ENCODE results near the gene PLEKHG2.
A peak's percentile ranks its signal among the peaks of the same experiment; 100 is the strongest.

The PLEKHG2 gene

DNA sequence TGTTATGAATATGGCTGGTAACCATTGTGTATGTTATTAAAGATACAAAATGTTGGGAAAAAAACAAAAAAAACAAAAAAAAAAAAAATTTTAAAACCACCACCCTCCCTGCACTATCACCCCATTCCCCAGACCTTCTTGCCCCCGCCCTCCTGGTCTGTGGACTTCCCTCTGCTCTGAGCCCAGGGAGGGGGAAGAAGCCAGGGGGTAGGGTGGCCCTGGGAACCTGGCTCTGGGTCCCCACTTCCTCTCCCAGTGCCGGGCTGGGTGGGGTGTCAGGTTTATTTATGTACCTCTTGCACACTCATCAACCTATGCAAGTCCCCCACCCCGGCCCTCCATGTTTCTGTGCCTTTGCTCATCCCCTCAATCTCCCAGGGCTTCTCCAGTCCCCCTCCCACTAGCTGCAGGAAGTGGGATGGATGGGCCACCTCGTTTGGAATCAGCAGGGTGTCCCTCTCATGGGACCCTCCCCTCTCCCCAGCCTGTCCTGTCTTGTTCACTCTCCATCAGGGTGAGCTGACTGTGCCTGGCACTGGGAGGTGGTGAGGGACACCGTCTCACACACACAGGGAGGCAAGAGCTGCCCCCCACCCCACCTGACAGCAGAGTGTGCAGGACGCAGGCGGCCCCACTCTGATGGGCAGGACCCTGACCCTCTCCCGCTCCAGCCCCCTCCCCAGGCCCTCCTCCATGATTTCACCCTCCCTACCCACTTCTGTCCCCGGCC is 27.5 kb upstream of the PLEKHG2 start:
- DNase-seq = no peak

DNA sequence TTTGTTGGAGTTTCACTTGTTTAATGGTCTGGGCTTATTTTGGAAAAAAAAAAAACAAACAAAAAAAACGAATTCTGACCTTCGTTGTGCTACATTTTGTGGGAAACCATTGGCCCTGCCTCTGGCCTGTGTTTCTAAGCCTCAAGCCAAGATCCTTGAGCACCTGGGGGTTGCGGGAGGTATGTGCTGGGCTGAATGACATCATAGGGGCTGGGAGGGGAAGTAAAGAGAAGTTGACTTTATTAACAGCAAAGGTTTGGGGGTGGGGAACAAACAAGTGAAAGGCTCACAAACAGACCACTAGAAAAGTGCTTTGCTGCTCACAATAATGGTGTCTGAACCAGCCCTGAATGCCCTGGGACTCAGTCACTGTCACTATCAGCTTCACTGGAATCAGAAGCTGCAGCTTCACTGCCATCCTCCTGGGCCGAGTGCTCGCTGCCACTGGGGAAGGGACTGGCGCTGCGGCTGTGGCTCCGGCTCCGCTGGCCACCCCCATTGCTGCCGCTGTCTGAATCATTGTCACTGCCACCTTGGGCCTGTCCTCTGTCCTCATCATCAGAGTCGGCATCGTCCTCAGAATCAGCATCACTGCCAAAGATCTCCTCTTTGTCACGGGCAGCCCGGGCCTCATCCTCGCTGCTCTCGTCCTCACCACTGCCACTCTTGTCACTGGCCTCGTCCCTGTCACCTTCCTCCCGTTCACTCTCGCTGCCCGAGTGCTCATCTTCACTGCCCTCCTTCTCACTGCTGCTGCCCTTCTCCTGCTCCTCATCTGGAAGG is 26.6 kb upstream of the PLEKHG2 start:
- DNase-seq = no peak

DNA sequence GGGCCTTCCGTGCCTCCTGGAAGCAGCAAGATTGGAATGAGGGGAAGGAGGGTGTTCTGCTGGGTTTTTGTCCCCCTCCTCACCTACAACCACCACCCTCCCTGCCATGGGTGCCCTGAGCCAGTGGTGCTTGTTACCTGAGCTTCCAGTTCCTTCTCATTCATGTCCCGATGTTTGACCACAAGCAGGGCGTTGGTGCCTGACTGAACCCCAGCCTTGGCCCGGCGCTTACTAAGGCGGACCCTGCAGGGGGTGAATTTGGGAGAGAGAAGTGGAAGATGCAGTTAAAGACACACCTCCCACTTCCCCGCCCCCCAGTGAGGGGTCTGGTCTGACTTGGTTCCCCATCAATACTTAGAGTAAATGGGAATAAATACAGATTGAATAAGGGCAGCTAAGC is 25.9 kb upstream of the PLEKHG2 start:
- no peak for DNase-seq

DNA sequence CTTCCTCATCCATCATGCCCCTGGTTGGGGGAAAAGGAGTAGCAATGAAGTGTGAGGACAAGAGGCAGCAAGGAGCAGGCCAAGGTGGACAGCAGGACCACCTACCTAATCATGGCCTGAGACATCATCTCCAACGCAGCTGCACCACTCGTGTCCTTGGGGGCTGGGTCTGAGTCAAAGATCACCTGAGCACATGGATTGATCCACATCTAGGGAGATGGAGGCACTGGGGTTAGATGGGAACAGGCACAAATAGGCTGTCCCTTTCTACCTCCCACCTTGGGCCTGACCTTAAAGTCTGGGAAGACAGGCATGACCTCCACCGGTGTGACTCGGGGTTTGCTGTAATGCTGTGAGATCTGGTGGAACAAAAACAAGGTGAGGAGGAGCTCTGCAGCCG is 23.8 kb upstream of the PLEKHG2 start:
- DNase-seq = no peak

DNA sequence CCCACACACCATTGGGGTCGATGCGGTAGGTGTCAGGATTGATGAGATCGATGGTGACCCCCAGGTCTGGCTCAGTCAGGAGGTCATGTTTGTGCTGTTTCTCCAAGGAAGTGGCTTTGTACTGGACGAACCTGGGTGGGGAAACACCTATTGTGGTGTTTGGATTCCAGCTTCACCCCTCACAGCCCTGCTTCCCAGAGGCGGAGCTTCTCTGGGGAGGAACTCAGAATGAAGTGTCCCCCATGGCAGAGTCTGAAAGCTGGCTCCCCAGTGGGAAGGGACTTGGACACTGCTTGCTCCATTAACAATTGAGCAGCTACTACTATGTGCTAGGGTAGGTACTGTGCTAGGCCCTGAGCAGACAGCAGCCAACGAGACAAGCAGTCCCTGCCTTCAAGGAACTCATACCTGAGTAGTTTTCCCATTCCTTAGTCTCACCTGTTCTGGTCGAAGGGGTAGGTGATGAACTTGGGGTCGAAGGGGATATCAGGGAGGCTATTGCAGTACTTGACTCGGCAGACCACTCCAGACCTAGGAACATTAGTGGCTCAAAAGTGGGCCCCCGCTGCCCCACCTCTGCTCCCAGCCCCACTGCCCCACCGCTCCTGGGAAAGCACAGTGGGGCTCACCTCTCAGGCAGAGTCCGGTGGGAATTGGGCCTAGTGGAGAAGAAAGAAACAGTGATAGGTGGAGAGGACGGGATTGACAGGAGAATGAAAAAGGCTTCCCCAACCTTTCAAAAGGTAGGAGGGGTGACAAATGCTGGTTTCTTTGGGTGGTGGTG is 22.6 kb upstream of the PLEKHG2 start:
- no peak for DNase-seq

DNA sequence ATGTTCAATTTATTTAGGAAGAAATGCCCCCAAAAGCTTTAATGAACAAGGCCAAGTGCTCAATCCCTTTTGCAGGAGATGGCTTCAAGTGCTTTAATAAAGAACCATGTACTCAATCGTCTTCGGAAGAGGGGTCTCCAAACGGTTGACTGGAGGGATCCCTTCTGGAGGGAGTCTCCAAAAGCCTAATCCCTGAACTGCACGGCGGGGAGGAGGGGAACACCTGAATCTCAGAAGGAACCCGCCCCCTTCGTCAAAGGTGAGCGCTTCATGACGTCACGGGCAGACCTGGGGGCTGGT is 22.1 kb upstream of the PLEKHG2 start:
- DNase-seq = no peak

DNA sequence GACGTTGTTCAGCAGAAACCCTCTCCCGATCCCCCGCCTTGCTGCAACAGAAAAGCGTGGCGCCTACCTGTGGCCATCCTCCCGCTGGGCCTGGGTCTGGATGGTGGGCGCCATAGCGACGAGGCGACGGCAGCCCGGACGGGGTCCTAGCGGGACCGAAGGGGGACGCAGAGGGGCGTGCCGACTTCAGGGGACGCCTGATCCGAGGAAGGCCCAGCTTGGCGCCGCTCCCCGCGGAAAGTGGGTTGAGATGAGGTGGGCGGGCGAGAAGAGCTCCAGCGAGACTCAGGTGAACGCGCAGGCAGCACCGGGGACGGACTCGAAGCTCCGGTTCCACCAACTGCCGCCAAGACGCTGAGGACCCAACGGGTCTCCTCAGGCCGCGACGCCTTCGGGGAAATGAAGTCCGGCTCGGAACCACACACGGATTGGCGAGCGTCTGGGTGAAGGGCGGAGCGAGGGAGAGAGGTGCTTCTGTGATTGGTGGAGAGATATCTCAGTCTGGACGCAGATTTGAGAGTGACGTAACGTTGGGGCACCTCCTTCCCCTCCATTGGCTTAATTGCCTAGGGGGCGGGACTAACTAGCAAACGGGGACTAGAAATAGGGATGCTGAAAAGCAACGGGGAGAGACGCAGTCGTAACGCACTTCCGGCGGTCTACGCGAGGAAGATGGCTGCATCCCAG is 21.6 kb upstream of the PLEKHG2 start, which contains the start of the genes MED29 and PAF1:
Gene MED29 (plus strand): TSS at position 628 of the 687 bp plus-strand sequence. CDS start 45 bp downstream, at position 673.
Gene PAF1 (minus strand): TSS at position 356 of the 687 bp plus-strand sequence. CDS start 242 bp downstream, at position 114.
- DNase-seq = peak; percentile 99

DNA sequence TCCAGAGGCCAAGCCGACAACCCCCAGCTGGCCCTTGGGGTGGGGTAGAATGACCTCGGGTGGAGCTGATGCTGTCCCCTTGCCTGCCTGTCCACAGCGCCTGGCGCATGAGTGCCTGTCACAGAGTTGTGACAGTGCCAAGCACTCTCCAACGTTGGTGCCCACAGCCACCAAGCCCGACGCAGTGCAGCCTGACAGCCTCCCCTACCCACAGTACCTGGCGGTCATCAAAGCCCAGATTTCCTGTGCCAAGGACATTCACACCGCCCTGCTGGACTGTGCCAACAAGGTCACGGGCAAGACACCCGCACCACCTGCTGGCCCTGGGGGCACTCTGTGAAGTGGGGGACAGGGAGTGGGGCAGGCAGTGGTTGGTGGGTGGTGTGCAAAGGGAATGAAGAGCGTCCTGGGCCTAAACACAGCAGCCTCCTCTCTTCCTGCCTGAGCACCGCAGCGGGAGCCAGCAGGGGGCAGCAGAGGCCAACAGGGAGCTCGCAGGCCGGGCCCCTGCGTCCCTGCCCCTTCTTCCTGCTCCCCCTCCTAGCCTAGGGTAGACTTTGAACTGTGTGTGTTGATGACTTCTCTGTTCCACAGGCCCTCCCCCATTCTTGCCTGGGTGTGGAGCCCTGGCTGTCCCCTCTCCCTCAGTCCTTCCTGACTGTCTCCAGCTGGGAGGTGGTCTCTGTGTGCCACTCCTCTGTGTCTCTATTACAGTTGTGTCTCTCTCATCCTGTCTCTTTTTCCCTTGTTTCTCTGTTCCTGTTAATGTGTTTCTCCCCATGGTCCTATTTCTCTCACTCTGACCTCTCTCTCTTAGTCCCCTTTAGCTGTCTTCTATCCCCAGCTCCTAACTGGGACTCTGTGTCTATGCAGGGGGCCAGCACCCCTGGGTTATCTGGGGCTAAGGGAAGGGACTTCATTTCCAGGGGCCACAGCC is 14.8 kb upstream of the PLEKHG2 start:
- peak; percentile 94 for DNase-seq

DNA sequence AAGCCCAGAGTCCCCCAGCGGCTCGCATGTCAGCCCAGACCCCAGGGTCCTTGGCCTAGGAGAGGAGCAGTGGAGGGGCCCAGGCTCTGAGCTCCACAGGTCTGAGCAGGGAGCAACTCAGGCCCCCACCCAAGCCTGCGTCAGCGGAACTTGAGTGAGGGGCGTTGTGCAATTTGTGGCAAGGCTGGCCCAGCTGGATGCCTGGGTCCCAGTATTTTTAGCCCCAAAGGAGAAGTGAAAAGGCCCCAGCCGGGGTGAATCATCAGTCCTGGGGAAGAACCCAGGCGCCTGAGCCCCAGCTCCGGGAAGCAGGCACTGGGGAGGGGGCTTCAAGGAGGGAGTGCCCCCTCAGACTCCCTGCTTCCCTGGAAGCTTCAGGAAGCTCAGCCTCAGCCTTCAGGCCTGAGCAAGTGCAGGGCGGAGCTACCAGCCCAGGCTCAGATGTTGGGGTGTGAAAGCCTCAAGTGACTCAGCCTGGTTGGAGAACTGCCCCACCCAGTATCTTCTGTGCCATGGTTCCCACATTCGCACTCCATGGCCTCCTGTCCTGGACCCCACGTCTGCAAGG is 14.1 kb upstream of the PLEKHG2 start:
- DNase-seq = peak; percentile 83

DNA sequence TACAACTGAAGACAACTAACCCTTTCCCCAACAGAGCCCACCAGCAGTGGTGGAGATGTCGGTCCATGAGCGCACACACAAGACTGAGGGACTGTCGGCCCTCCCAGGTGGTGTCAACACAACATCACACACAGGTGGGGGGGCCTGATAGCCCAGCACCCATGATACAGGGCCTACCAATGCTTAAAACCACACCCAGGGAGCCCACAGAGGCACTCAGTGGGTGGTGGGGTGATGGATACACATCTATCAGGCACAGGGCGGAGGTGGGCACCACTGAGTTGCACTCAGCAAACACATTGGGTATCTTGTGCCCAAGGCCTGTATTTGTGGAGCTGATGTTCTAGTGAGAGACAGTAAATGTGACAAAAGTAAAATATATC is 12.8 kb upstream of the PLEKHG2 start:
- DNase-seq = no peak

DNA sequence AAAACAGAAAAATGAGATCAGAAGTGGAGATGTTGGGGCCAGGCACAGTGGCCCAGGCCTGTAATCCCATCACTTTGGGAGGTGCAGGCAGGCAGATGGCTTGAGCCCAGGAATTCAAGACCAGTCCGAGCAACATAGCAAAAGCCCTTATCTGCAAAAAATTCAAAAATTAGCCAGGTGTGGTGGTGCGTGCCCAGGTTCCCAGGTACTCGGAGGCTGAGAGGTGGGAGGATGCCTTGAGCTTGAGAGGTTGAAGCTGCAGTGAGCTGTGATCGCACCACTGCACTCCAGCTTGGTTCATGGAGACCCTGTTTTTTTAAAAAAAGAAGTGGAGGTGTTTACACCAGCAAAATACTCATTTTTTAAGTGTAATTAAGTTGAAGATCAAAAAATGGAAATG is 12.4 kb upstream of the PLEKHG2 start:
- DNase-seq = no peak

DNA sequence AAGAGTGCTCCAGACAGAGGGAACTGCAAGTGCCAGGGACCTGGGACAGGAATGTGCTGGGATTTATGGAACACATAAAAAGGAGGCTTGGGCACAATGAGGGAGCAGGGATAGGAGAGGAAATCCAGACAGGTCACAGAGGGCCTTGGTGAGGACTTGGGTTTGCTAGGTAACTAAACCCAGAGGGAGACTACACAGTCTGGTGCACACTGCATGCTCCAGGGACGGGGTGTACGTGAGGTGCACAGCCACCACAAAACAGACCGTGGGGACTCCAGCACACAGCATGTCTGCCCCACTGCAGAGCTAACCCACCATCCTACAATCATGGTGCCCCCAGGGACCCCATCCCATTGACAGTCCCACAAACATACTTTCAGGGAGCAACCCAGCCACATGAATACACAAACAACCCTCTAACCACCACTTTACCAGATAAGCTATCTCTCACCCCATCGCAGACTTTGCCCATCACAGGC is 11.4 kb upstream of the PLEKHG2 start:
- no peak for DNase-seq

DNA sequence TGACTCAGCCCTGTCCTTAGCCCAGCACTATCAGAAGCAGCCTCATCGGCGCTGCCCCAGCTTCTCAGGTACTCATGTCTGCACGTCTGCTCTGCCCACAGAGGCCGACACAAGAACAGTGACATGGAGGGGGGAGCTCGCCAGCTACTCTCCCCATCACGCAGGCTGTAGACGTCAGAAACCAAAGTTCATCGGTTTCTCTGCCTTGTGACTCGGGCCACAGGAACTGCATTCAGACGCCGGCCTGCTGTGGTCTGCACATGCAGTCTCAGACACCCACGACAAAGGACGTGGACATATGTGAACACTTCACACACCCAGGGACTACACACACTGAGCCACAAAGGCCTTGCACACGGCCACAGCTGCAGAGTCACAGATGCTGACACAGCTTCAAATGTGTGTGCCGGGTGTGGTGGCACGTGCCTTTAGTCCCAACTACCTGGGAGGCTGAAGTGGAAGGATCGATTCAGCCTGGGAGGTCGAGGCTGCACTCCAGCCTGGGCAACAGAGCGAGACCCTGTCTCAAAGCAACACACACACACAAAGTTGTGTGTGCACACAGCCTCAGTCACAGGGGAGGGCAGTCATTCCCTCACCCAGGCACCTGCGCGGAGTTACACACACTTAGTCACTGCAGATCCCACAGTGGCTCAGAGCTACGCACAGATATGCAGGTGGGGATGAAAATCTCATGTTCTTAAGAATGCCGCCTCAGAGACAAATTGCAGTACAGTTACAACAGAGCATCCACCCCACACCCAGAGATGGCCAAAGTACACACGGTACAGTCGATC is 10.7 kb upstream of the PLEKHG2 start:
- peak; percentile 91 for DNase-seq

DNA sequence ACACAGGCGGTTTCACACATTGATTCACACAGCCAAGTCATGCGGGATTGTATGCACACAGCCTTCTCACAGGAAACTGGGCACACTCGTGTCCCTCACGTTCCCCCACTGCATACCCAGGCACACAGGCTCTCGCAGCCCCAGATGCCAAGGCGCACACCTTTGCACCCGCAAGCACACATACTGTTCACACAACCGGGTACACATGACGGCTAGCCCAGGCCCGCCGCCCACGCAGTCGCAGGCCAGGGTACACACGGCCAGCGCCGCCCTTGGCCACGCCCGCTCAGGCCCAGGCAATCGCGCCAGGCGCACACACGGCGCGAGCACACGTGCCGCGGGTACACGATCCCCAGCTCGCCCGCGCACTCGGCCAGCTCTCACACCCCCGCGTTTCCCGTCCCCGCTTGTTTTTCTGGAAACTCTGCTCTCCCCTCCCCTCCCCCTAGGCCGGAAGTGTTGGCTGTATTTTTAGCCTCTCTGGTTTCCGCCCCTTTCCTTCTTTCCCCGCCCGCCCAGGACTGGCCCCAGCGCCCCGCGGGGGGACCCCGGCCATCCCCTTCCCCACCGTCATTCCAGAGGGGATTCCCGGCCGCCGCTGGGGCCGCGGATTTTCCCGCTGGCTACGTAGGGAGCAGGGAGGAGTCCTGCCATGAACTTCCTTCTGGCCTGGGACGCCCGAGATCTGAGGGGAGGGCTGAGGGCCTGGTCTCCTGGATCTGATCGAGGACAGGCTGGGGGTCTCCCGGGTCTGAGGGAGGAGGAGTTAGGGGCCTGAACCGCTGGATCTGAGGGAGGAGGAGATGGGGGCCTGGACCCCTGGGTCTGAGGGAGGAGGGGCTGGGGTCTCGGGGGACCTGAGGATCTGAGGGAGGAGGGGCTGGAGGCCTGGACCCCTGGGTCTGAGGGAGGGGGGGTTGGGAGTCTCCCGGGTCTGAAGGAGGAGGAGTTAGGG is 9.8 kb upstream of the PLEKHG2 start:
- peak; percentile 91 for DNase-seq

DNA sequence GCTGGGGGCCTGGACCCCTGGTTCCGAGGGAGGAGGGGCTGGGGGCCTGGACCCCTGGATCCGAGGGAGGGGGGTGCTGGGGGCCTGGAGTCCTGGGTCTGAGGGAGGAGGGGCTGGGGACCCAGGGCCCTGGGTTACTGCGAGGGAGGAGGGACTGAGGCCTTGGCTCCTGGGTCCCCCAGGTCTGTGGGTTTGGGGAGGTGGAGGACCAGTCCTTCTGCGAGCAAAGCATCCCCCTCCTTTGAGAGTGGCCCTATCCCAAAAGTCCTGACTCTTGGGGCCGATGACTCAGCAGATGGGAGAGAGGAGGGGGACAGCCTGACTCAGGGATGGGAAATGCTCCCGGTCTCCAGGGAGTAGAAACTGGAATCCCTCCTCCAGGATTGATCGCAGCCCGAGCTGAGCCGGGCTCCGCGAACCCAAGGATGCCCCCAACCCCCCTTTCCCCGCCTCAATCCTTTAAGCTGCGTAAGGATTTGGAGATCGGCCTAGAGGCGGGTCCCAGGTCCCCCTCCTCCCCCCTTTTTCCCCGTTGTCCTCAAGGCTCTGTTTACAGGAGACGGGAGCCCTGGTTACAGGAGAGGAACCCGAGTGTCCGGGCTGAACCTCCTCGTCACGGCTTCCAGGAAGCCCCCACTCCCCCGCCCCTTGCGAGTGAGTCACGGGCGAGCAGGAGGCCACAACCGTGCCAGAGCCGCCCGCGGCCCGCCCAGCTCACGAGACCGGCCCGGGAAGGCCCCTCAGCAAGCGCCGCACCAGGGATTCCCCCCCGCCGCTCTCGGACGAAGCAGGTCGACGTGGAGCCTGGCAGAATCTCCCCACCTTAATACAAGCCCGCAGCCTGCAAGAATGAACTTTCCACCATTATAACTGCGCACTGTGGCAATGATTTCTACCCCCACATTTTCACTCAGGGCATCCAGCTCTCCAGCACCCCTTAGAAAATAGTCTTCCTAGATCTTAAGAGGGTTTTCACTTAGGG is 8.8 kb upstream of the PLEKHG2 start:
- DNase-seq = peak; percentile 95

DNA sequence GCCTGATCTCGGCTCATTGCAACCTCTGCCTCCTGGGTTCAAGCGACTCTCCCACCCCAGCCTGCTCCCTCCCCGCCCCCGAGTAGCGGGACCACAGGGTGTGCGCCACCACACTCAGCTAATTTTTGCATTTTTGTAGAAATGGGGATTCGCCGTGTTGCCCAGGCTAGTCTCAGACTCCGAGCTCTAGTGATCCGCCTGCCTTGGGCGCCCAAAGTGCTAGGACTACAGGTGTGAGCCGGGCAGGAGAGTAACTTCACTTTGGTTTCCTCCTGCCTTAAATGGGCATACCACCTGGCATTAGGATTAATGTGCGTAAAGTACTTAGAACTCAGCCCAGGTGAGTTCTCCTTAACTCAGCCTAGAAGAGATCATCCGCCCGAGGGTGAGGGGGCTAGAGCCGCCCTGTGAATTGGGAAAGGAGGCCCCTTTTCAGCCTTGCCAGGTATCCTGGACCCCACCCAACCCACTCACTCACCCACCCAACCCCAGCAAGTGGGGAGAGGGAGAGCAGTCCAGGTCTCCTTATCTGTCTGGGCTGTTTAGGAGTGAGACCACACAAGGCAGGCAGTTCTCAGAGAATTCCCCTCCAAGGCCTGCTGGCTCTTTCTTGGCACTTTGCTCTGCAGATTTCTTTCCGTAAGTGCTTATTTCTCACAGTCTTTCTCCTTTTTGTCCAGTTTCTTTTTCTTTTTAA is 7.1 kb upstream of the PLEKHG2 start:
- DNase-seq = no peak

DNA sequence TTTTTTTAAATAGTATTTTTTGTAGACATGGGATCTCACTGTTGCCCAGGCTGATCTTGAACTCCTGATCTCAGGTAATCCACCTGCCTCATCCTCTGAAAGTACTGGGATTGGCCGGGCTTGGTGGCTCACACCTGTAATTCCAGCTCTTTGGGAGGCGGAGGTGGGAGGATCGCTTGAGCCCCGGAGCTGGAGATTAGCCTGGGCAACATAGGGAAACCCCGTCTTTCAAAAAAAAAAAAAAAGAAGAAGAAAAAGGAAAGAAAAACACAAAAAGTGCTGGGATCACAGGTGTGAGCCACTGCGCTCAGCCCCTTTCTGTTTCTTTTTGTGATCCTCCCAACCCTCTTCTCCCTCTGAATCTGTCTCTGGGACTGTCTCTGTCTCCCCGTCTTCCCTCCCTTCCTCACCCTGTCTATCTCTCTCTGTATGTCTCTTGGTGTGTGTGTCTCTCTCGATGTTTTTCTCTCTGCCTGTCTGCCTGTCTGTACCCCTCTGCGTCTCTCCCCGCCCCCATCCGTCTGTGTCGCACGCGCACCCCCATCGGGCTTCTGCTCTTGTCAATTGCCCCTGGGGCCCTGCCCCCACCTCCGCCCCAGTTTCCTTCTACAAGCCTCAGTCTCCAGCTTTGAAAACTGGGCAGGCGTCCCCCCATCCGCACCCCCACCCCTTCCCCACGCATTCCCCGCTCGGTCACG is 6.4 kb upstream of the PLEKHG2 start:
- peak; percentile 89 for DNase-seq

All from activated CD4-positive, alpha-beta T cell treated with anti-CD3 and anti-CD28 coated beads, Interleukin-10, Interleukin-2, amounts not matched to agents 100 ng/mL and 50 ng/mL, durations not matched to agents 16 hours and 8 hours (primary cell).